H1 (cell line): ENCODE data around the gene SLC35E4. TPM values are rescaled to one million over a fixed set of nuclear protein-coding genes. Genes with fewer than 3 reads are reported as not detected.

Experiments
- CTCF ChIA-PET: fragments of 300-600 bp; sonication (Branson Sonifier 250); formaldehyde crosslinking; loops from one replicate; lab custom pipeline; 2021; ENCODE audit not compliant: partially characterized antibody; lab: Charles Lee
- POLR2A ChIA-PET: fragments of 300-600 bp; sonication (Branson Sonifier 250); formaldehyde crosslinking; loops from one replicate; lab custom pipeline; 2021; ENCODE audit warnings: inconsistent platforms; ENCODE audit not compliant: partially characterized antibody; lab: Charles Lee
- DNase-seq, 2 experiments: peaks; one replicate each; pipeline versions ENCODE4 v3.0.0 to v3.0.0-alpha.2; 2010 to 2022; ENCODE audit warnings: low spot score in 2 of 2, low read depth in 1 of 2, mixed read lengths in 1 of 2
- FAIRE-seq: peaks from 2 replicates; lab custom pipeline; 2011; peaks lifted over from hg19 to GRCh38; lab: Jason Lieb, UNC
- H2AFZ ChIP-seq: 2 replicates; pipeline ENCODE4 v1.8.1; 2012; ENCODE audit warnings: low read length, inconsistent platforms
- H2AK5ac ChIP-seq: 2 replicates; pipeline ENCODE4 v1.6.1; 2013; ENCODE audit warnings: low read depth, low read length
- H2BK120ac ChIP-seq: replicated peaks from 2 replicates; pipeline ENCODE3; 2013; ENCODE audit warnings: low read depth, low read length, inconsistent platforms
- H2BK12ac ChIP-seq: 2 replicates; pipeline ENCODE4 v1.6.1; 2013; ENCODE audit warnings: low read depth, low read length
- H2BK15ac ChIP-seq: 2 replicates; pipeline ENCODE4 v1.6.1; 2013; ENCODE audit warnings: low read length
- H2BK20ac ChIP-seq: 2 replicates; pipeline ENCODE4 v1.6.1; 2013; ENCODE audit warnings: low read length
- H2BK5ac ChIP-seq: 2 replicates; pipeline ENCODE4 v1.6.1; 2013; ENCODE audit warnings: low read depth, low read length
- H3K14ac ChIP-seq: 2 replicates; pipeline ENCODE4 v1.6.1; 2013; ENCODE audit warnings: inconsistent platforms; ENCODE audit not compliant: insufficient read length
- H3K18ac ChIP-seq: 2 replicates; pipeline ENCODE4 v1.6.1; 2013; ENCODE audit warnings: low read length; ENCODE audit errors: extremely low read depth
- H3K23ac ChIP-seq: 2 replicates; pipeline ENCODE4 v1.6.1; 2013; ENCODE audit warnings: inconsistent platforms; ENCODE audit not compliant: insufficient read length
- H3K23me2 ChIP-seq: 2 replicates; pipeline ENCODE4 v1.6.1; 2013; ENCODE audit warnings: low read depth, low read length
- H3K27ac ChIP-seq: 2 replicates; pipeline ENCODE4 v1.6.1; 2011; ENCODE audit warnings: low read depth, low read length, inconsistent platforms
- H3K27me3 ChIP-seq, 4 experiments: replicated peaks in 1 of 4; 1 replicate in 1 of 4; 2 replicates in 3 of 4; pipeline versions ENCODE4 v1.6.1 to v1.8.1; 2011 to 2013; ENCODE audit warnings: low read length in 3 of 4, mild to moderate bottlenecking in 3 of 4, inconsistent platforms in 2 of 4, mixed read lengths in 2 of 4, moderate library complexity in 1 of 4; ENCODE audit not compliant: control insufficient read depth in 3 of 4, insufficient read depth in 3 of 4; ENCODE audit errors: extremely low read depth in 1 of 4
- H3K36me3 ChIP-seq, 4 experiments: 2 replicates each; pipeline versions ENCODE4 v1.6.1 to v1.8.1; 2011 to 2013; ENCODE audit warnings: mild to moderate bottlenecking in 4 of 4, low read length in 3 of 4, moderate library complexity in 2 of 4, control low read depth in 1 of 4, inconsistent platforms in 1 of 4; ENCODE audit not compliant: insufficient read depth in 4 of 4, control insufficient read depth in 2 of 4
- H3K4ac ChIP-seq: replicated peaks from 2 replicates; pipeline ENCODE3; 2013; ENCODE audit warnings: low read length, low read depth, mixed read lengths, inconsistent platforms; ENCODE audit not compliant: insufficient read length
- H3K4me1 ChIP-seq, 4 experiments: replicated peaks in 1 of 4; 1 replicate in 1 of 4; 2 replicates in 3 of 4; pipeline versions ENCODE4 v1.6.1 to v1.8.1; 2011 to 2013; ENCODE audit warnings: low read length in 3 of 4, inconsistent platforms in 2 of 4, mixed read lengths in 1 of 4; ENCODE audit not compliant: insufficient read depth in 4 of 4, control insufficient read depth in 3 of 4
- H3K4me2 ChIP-seq, 2 experiments: 2 replicates each; pipeline versions ENCODE4 v1.6.1 to v1.8.1; 2011 to 2013; ENCODE audit warnings: low read depth in 2 of 2, low read length in 2 of 2, control low read depth in 1 of 2, inconsistent platforms in 1 of 2, mild to moderate bottlenecking in 1 of 2; ENCODE audit not compliant: insufficient read depth in 1 of 2
- H3K4me3 ChIP-seq, 4 experiments: fragments of 200-600, 300-600 bp in 1 of 4; sonication (generic), shearing (Covaris generic), sonication (Bioruptor Twin) in 1 of 4; 2 replicates each; pipeline versions ENCODE4 v1.5.1 to v1.8.1; 2011 to 2016; ENCODE audit warnings: low read length in 4 of 4, low read depth in 3 of 4, control low read depth in 2 of 4, inconsistent platforms in 2 of 4, mild to moderate bottlenecking in 2 of 4, mixed read lengths in 1 of 4, moderate library complexity in 1 of 4; ENCODE audit not compliant: insufficient read depth in 2 of 4; ENCODE audit errors: extremely low read depth in 1 of 4
- H3K56ac ChIP-seq: replicated peaks from 2 replicates; pipeline ENCODE3; 2013; ENCODE audit warnings: low read depth, mild to moderate bottlenecking, mixed read lengths, low read length, inconsistent platforms; ENCODE audit not compliant: insufficient read length
- H3K79me1 ChIP-seq: 2 replicates; pipeline ENCODE4 v1.6.1; 2013; ENCODE audit warnings: low read depth, low read length, control low read depth
- H3K79me2 ChIP-seq, 2 experiments: 2 replicates each; pipeline versions ENCODE4 v1.6.1 to v1.8.1; 2012 to 2013; ENCODE audit warnings: low read length in 2 of 2, mild to moderate bottlenecking in 2 of 2, inconsistent platforms in 1 of 2; ENCODE audit not compliant: insufficient read depth in 2 of 2, control insufficient read depth in 1 of 2
- H3K9ac ChIP-seq, 4 experiments: replicated peaks in 1 of 4; 1 replicate in 1 of 4; 2 replicates in 3 of 4; pipeline versions ENCODE4 v1.6.1 to v1.8.1; 2011 to 2013; ENCODE audit warnings: low read depth in 3 of 4, low read length in 3 of 4, control low read depth in 2 of 4, mild to moderate bottlenecking in 2 of 4, moderate library complexity in 2 of 4, inconsistent platforms in 1 of 4; ENCODE audit errors: extremely low read depth in 1 of 4
- H3K9me3 ChIP-seq, 2 experiments: 2 replicates each; pipeline versions ENCODE4 v1.6.1 to v1.8.1; 2012 to 2013; ENCODE audit warnings: mild to moderate bottlenecking in 2 of 2, moderate library complexity in 2 of 2, control low read depth in 1 of 2, inconsistent platforms in 1 of 2, low read depth in 1 of 2, low read length in 1 of 2, mixed read lengths in 1 of 2; ENCODE audit not compliant: insufficient read depth in 2 of 2
- H4K20me1 ChIP-seq, 2 experiments: replicated peaks in 1 of 2; 2 replicates each; pipeline versions ENCODE3 to v1.8.1; 2011 to 2013; ENCODE audit warnings: inconsistent platforms in 2 of 2, low read length in 2 of 2, mild to moderate bottlenecking in 1 of 2; ENCODE audit not compliant: insufficient read depth in 2 of 2, control insufficient read depth in 1 of 2
- H4K5ac ChIP-seq: 2 replicates; pipeline ENCODE4 v1.6.1; 2013; ENCODE audit warnings: low read length, low read depth, mixed read lengths, inconsistent platforms; ENCODE audit not compliant: insufficient read length
- H4K8ac ChIP-seq: 2 replicates; pipeline ENCODE4 v1.8.0; 2013; ENCODE audit warnings: mild to moderate bottlenecking, moderate library complexity, low read length, inconsistent platforms; ENCODE audit not compliant: insufficient read depth; ENCODE audit errors: extremely low read depth
- H4K91ac ChIP-seq: replicated peaks from 2 replicates; pipeline ENCODE3; 2013; ENCODE audit warnings: low read length, mixed read lengths, inconsistent platforms; ENCODE audit not compliant: insufficient read length
- USF2 ChIP-seq: IDR thresholded peaks from 2 replicates; pipeline ENCODE4 v1.6.1; 2011; ENCODE audit warnings: low read length, improper control_type of control experiment
- WGBS, 2 experiments: shearing (Covaris generic) in 1 of 2; methylation state at CpG; one replicate each; pipeline versions ENCODE4 v1.1.6 to v1.1.7; 2013 to 2015; ENCODE audit warnings: low lambda C conversion rate in 2 of 2, mixed read lengths in 2 of 2, inconsistent platforms in 1 of 2, low coverage in 1 of 2, missing lambda C conversion rate in 1 of 2; ENCODE audit not compliant: insufficient replicate concordance in 2 of 2, insufficient coverage in 1 of 2, insufficient read length in 1 of 2; ENCODE audit errors: extremely low coverage in 1 of 2, missing lambda C conversion rate in 1 of 2; 5-methylcytosine and 5-hydroxymethylcytosine counted together
- polyA plus RNA-seq, 7 experiments: library from polyadenylated mRNA; depleted of rRNA in 3 of 7; stranded (reverse) in 5 of 7; unstranded in 2 of 7; fragments of >200 nt in 5 of 7; fragments of 200-250 nt in 2 of 7; gene quantifications; 1 replicate in 5 of 7; 2 replicates in 1 of 7; 4 replicates in 1 of 7; pipeline versions ENCODE4 v1.2.1 to v1.2.3, GENCODE V29; 2011 to 2013; ENCODE audit warnings: missing spikeins in 2 of 7, mixed read lengths in 2 of 7
- total RNA-seq: library from RNA; stranded (reverse); fragmentation: NEBNext Ultra II Directional; extraction: Animal tissue kit (Norgen Biotek cat#: 25700); gene quantifications from 2 replicates; pipeline ENCODE4 v1.2.1, GENCODE V29; 2021

SLC35E4 gene
- total and polyA plus RNA-seq, 2 of the 8 experiments (the other 6 are each of a cell fraction or from before 2014, with no cell fraction given) = 5.1 to 5.6 TPM

GRCh38 chr22:30665266-30665665 lies 29.7 kb downstream of the SLC35E4 start:
- Histone ChIP-seq H3K4me1 (peaks cover 0 to 2% (median under 1%) of the 10 kb centered on the region in 4 experiments; a peak in 4 of 7 replicates), H3K4ac (no peak overlapping the region), H3K14ac (no peak overlapping the region), H2AFZ (no peak overlapping the region), H3K56ac (no peak overlapping the region), H4K20me1 (no peaks in the 10 kb centered on the region), H3K36me3 (no peaks in the 10 kb centered on the region), H3K18ac (no peak overlapping the region), H2BK20ac (no peak overlapping the region), H4K5ac (no peak overlapping the region), H4K91ac (no peak overlapping the region), H3K27me3 (peaks cover 0 to 13% (median 8%) of the 10 kb centered on the region in 4 experiments; a peak in 5 of 7 replicates), H3K79me2 (no peaks in the 10 kb centered on the region), H3K79me1 (no peaks in the 10 kb centered on the region), H3K9me3 (no peaks in the 10 kb centered on the region), H2BK120ac (no peak overlapping the region), H2BK5ac (no peak overlapping the region), H2BK12ac (no peak overlapping the region), H3K4me3 (no peak overlapping the region), H3K23me2 (peaks cover 16% of the 10 kb centered on the region; the same call in 1 of the 2 replicates), H3K23ac (no peak overlapping the region), H3K27ac (no peak overlapping the region), H4K8ac (no peak overlapping the region), H3K9ac (no peak overlapping the region), H2BK15ac (no peak overlapping the region), H2AK5ac (no peak overlapping the region), H3K4me2 (no peak overlapping the region)
- DNase-seq = no peak
- ChIA-PET CTCF (interaction anchor here (0.8 to 2.3 kb wide), 2 partner anchors 31 to 66 kb away, joined by 3 to 9 read pairs; no protein-coding TSS in a partner anchor), POLR2A (no interaction called here)
- 66% methylated on average over 2 of the region's 2 CpGs; no CpG with 5 or more reads in 1 of the 2 experiments for WGBS, 2 experiments
- no peak for FAIRE-seq
- no peak for TF ChIP-seq USF2
